HG03159 (cell line): ENCODE data around the gene AOC1.
"Not testable (repeated sequence)": the region's sequence is repeated elsewhere in the genome, so short reads cannot be mapped to it uniquely, and the experiment has no call there.

ENCODE experiments used
- ATAC-seq: cut with Tn5 transposase; IDR thresholded peaks from one replicate; pipeline ENCODE4 v1.9.1; 2021; ENCODE audit warnings: mild to moderate bottlenecking, moderate library complexity; ENCODE audit not compliant: unreplicated experiment

AOC1 gene, protein sequence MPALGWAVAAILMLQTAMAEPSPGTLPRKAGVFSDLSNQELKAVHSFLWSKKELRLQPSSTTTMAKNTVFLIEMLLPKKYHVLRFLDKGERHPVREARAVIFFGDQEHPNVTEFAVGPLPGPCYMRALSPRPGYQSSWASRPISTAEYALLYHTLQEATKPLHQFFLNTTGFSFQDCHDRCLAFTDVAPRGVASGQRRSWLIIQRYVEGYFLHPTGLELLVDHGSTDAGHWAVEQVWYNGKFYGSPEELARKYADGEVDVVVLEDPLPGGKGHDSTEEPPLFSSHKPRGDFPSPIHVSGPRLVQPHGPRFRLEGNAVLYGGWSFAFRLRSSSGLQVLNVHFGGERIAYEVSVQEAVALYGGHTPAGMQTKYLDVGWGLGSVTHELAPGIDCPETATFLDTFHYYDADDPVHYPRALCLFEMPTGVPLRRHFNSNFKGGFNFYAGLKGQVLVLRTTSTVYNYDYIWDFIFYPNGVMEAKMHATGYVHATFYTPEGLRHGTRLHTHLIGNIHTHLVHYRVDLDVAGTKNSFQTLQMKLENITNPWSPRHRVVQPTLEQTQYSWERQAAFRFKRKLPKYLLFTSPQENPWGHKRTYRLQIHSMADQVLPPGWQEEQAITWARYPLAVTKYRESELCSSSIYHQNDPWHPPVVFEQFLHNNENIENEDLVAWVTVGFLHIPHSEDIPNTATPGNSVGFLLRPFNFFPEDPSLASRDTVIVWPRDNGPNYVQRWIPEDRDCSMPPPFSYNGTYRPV

DNA sequence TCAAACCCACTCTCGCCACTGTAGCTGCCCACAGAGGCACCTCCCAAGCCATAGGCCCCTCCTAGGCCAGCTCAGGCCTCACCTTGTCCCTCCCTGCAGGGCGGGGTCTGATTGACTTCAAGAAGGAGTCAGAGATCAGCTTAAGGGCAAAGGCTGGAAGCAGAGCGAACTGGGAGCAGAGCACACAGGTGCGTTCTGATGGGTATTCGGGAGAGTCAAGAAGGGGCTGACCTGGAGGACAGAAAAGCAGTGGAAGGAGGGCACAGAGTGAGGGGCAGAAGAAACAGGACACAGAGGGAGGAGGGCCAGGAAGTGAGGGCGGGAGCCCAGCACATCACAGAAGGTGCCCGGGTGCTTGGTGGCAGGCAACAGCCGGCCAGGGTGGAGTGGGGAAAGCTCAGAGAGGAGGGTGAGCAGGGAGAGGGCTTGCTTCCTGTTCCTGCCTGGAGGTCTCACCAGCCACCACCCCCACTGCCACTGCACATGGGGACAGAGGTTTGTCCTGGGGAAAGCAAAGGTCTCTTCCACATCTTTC, at the start of gene AOC1:
Gene AOC1, plus strand, starts transcription at position 147 of the 535 bp plus-strand sequence. CDS start 3,954 bp downstream, outside the sequence.
- no peak for ATAC-seq

DNA sequence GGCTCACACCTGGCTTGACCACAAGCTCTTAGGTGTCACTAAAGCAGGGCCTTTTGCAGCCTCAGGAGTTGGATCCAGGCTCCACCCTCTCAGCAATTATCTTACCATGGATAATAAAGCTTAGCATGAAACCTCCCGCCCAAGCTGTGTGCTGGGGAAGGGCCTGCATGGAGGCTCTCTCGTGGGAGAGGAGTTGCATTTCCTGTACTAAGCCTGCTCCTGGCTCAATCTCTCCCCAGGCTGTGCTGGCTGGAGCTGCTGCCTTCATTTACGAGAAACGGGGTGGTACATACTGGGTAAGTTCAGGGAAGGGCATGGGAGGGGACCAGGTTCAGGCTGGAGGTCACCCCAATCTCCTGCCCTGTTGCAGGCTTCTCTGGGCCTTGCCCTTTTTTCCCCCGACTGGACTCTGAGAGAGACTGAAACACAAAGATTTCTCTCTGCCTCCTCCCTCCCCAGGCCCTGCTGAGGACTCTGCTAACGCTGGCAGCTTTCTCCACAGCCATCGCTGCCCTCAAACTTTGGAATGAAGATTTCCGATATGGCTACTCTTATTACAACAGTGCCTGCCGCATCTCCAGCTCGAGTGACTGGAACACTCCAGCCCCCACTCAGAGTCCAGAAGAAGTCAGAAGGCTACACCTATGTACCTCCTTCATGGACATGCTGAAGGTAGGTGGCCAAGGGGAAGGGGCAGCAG, 49.0 kb upstream of the AOC1 start:
- no peak for ATAC-seq

DNA sequence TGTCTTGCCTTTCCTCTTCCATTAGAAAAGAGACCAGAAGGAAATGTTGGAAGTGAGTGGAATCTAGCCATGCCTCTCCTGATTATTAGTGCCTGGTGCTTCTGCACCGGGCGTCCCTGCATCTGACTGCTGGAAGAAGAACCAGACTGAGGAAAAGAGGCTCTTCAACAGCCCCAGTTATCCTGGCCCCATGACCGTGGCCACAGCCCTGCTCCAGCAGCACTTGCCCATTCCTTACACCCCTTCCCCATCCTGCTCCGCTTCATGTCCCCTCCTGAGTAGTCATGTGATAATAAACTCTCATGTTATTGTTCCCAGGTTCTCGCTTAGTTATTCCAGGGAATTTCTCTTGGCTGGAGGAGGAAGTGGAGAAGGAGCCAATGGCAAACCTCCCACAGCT, 47.5 kb upstream of the AOC1 start:
- no peak for ATAC-seq

GRCh38 chr7:150805864-150806263, 46.5 kb upstream of the AOC1 start:
- no peak for ATAC-seq

DNA sequence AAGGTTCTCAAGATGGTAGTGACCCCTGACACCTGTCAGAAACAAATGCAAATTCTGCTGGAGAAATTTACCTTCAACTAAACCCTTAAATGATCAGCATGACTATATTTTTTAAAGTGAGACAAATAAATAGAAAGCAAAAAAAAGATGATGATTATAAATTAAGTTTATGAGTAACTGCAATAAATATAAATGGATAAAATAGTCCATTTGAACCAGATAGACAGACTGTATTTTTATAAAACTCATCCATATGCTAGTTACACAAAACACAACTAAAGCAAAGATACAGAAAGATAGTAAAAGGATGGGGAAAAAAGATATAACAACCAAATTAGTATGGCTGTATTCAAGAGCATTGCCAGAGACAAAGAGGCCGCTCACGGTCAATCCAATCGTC, 45.9 kb upstream of the AOC1 start:
- ATAC-seq, result no peak

- ATAC-seq, result no peak
Observed at GRCh38 chr7:150806863-150807262, 45.5 kb upstream of the AOC1 start.

DNA sequence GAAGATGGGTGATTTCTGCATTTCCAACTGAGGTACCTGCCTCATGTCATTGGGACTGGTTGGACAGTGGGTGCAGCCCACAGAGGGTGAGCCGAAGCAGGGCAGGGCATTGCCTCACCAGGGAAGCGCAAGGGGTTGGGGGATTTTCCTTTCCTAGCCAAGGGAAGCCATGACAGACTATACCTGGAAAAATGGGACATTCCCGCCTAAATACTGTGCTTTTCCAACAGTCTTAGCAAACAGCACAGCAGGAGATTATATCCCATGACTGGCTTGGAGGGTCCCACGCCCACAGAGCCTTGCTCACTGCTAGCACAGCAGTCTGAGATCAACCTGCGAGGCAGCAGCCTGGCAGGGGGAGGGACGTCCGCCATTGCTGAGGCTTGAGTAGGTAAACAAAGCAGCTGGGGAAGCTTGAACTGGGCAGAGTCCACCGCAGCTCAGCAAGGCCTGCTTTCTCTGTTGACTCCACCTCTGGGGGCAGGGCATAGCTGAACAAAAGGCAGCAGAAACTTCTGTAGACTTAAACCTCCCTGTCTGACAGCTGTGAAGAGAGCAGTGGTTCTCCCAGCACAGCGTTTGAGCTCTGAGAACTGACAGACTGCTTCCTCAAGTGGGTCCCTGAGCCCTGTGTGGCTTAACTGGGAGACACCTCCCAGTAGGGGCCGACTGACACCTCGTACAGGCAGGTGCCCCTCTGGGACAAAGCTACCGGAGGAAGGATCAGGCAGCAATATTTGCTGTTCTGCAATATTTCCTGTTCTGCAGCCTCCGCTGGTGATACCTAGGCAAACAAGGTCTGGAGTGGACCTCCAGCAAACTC, 44.5 kb upstream of the AOC1 start:
- ATAC-seq, result not testable (repeated sequence)

DNA sequence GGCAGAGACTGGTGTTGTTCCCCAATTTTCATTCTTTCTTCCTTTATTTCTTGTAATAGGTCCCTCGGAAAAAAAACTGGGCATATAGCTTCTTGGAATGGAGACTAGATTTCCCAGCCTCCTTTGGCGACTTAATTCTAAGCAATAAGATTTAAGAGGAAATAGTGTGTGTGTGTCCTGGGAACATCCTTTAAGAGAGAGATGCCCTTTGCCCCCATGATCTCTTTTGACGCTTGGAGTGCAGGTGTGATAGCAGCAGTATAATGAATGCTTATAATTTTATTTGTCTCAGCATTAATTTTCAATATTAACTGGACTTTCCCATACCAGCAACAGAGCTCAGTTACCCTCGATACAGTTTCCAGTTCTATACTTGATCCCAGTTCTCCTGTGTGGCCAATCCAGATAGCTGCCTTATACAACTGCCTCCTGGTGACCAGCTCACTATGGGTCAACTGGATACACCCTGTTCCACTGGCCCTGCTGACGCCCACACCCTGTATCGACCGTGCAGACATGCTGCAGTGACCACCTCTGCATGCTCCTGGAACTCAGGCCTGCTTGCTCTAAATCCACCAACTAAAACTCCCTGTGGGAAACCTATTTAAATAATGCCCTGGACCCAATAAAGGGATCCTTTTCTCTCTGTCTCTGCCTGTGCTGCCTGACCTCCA, 37.9 kb upstream of the AOC1 start:
- ATAC-seq, result no peak

GRCh38 chr7:150818971-150819370, 33.3 kb upstream of the AOC1 start:
- no peak for ATAC-seq

- no peak for ATAC-seq
Observed at GRCh38 chr7:150820148-150820547, 32.2 kb upstream of the AOC1 start.

GRCh38 chr7:150820578-150821198, 31.6 kb upstream of the AOC1 start:
- ATAC-seq, result no peak

- ATAC-seq, result no peak
Observed at GRCh38 chr7:150823043-150823442, 29.3 kb upstream of the AOC1 start.

- ATAC-seq, result no peak
Observed at GRCh38 chr7:150823484-150824126, 28.7 kb upstream of the AOC1 start.

DNA sequence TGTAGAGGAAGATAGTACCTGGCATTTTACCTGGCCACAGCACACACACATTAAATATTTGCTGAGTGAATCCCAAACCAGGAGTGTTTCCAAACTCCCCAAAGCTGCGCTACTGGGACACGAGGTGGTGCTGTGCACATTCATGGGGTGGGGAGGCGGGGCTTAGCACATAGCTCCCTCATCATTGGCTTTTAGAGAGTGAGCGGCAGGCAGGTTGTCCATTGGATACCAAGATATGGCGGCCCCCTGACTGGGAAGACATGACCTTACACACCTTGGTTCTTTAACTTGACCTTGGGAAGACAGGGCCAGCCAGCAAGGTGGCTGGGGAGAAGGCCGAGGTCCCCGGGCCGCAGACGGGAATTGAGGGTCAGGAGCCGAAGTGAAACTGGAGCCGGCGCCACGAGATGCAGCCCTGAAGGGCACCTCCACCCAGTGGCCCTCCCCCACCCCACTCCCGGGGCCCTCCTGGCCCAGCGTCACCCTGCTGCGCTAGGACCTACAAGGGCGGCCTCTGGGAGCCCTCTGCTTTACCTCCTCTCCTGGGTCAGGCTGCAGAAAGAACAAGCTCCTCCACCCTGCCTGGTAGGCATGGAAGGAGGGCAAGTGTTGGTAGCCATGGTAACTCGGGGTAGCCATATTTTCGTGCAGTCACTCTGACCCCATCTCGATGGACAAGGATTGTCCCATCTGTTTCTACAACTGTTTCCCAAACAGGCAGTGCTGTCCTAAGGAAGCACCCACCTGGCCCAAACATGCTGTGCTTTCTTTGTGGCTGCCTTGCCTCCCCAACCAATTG, 27.7 kb upstream of the AOC1 start:
- no peak for ATAC-seq

- ATAC-seq, result no peak
Observed at GRCh38 chr7:150826061-150826849, 26.1 kb upstream of the AOC1 start.

GRCh38 chr7:150828384-150828783, 23.9 kb upstream of the AOC1 start:
- no peak for ATAC-seq

DNA sequence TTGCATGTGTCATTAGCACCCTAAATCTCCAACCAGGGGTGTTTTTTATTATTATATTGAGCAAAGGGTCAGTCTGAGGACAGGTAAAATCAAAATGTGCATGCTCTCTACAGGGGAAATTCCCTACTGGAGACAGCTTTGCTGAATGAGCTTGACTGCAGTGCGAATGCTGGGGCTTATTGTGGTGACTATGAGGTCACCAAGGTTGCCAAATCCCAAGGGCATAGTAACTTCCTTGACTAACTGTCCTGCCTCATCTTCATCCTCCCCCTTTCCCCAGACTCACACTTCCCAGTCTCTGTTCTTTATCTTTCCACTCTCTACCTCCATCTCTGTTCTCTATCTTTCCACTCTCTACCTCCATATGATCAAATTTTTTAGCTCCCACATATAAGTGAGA, 22.9 kb upstream of the AOC1 start:
- ATAC-seq, result no peak
